Mucosa of stomach (tissue), 1 donor: ENCODE measurements around the gene ZC3H10.

Experiments
- H3K27me3 ChIP-seq: one replicate; pipeline ENCODE4 v1.7.0; 2013; ENCODE audit warnings: mild to moderate bottlenecking, low read length; ENCODE audit not compliant: control insufficient read depth, insufficient read depth
- H3K36me3 ChIP-seq: one replicate; pipeline ENCODE4 v1.7.0; 2013; ENCODE audit warnings: low read length; ENCODE audit not compliant: control insufficient read depth, insufficient read depth
- H3K4me1 ChIP-seq: one replicate; pipeline ENCODE4 v1.7.0; 2013; ENCODE audit warnings: mild to moderate bottlenecking, low read length; ENCODE audit not compliant: control insufficient read depth, insufficient read depth
- H3K4me3 ChIP-seq: one replicate; pipeline ENCODE4 v1.7.0; 2013; ENCODE audit warnings: low read length
- H3K9ac ChIP-seq: one replicate; pipeline ENCODE4 v1.7.0; 2013; ENCODE audit warnings: mild to moderate bottlenecking, low read length, moderate library complexity
- H3K9me3 ChIP-seq: one replicate; pipeline ENCODE4 v1.7.0; 2013; ENCODE audit warnings: mild to moderate bottlenecking, low read length, moderate library complexity; ENCODE audit not compliant: control insufficient read depth
- donor health status: Pancreatic carcinoma.

Gene ZC3H10

GRCh38 chr12:56160193-56160763 lies 42.2 kb downstream of the ZC3H10 start:
- H3K9ac ChIP-seq, result peak overlapping the region; percentile 100
- H3K4me1 ChIP-seq, result peaks cover 27% of the 10 kb centered on the region
- H3K9me3 ChIP-seq, result no peaks in the 10 kb centered on the region
- H3K4me3 ChIP-seq, result peak overlapping the region; percentile 95
- no peaks in the 10 kb centered on the region for H3K27me3 ChIP-seq
- peaks cover 29% of the 10 kb centered on the region for H3K36me3 ChIP-seq

- peaks cover 27% of the 10 kb centered on the region for H3K4me1 ChIP-seq
- peak overlapping the region; percentile 100 for H3K9ac ChIP-seq
- no peaks in the 10 kb centered on the region for H3K27me3 ChIP-seq
- no peaks in the 10 kb centered on the region for H3K9me3 ChIP-seq
- H3K36me3 ChIP-seq, result peaks cover 29% of the 10 kb centered on the region
- H3K4me3 ChIP-seq, result peak overlapping the region; percentile 95
Observed at GRCh38 chr12:56160894-56161689, 43.0 kb downstream of the ZC3H10 start.

- no peak overlapping the region for H3K4me3 ChIP-seq
- peaks cover 29% of the 10 kb centered on the region for H3K36me3 ChIP-seq
- H3K9ac ChIP-seq, result peak overlapping the region; percentile 100
- H3K9me3 ChIP-seq, result no peaks in the 10 kb centered on the region
- no peaks in the 10 kb centered on the region for H3K27me3 ChIP-seq
- H3K4me1 ChIP-seq, result peaks cover 27% of the 10 kb centered on the region
Observed at GRCh38 chr12:56161690-56162351, 43.8 kb downstream of the ZC3H10 start.

GRCh38 chr12:56162468-56163290 lies 44.6 kb downstream of the ZC3H10 start:
- H3K9ac ChIP-seq, result no peak overlapping the region
- no peaks in the 10 kb centered on the region for H3K9me3 ChIP-seq
- H3K27me3 ChIP-seq, result no peaks in the 10 kb centered on the region
- H3K4me3 ChIP-seq, result no peak overlapping the region
- peaks cover 22% of the 10 kb centered on the region for H3K4me1 ChIP-seq
- H3K36me3 ChIP-seq, result peaks cover 29% of the 10 kb centered on the region

- Histone ChIP-seq H3K9ac (no peak overlapping the region), H3K9me3 (no peaks in the 10 kb centered on the region), H3K36me3 (peaks cover 34% of the 10 kb centered on the region), H3K4me3 (no peak overlapping the region), H3K4me1 (peaks cover 22% of the 10 kb centered on the region), H3K27me3 (no peaks in the 10 kb centered on the region)
Observed at GRCh38 chr12:56163533-56164344, 45.7 kb downstream of the ZC3H10 start.

DNA sequence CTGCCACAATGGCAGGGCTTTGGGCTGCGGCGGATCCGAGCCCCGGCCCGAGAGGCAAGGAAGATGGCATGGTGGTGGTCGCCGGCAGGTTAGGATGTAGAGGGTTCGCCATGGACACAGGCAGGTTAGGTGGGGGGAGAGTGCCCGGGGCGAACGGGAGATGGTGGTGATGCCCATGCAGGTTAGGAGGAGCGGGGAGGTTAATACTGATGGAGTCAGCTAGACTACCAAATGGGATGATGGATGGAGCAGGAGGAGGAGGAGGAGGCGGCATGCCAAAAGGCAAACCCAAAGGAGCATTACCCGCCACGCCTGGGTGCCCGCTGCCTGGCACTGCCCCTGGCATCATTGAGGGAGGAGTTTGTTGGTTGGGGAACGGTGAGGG lies 46.3 kb downstream of the ZC3H10 start:
- no peaks in the 10 kb centered on the region for H3K9me3 ChIP-seq
- peaks cover 32% of the 10 kb centered on the region for H3K36me3 ChIP-seq
- H3K4me1 ChIP-seq, result peaks cover 22% of the 10 kb centered on the region
- no peak overlapping the region for H3K9ac ChIP-seq
- no peaks in the 10 kb centered on the region for H3K27me3 ChIP-seq
- no peak overlapping the region for H3K4me3 ChIP-seq

- Histone ChIP-seq H3K27me3 (no peaks in the 10 kb centered on the region), H3K4me1 (peaks cover 13% of the 10 kb centered on the region), H3K36me3 (peaks cover 22% of the 10 kb centered on the region), H3K4me3 (no peak overlapping the region), H3K9me3 (no peaks in the 10 kb centered on the region), H3K9ac (no peak overlapping the region)
Observed at GRCh38 chr12:56165369-56165768, 47.3 kb downstream of the ZC3H10 start.

DNA sequence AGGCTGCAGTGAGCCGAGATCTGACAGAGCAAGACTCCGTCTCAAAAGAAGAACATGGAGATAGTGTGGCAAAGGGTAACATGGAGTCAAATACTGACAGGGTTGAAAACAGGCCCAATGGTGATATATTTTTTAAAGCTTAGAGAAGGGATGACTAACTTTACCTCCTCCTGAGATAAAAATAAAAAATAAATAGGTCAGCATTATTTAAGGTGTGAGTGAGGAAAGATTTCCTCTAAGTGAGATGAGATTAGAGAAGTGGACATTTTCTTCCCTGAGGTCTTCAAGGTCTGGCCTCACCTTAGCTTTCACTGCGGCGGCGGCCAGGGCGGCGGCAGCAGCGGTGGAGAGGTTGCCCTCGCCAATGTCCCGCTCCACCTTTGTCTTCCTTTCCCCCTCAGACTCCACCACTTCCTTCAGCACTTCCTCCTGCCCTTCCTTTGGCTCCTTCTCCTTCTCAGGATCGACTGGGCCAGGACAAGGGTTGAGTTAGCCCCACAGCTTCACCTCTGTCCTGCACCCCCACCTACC lies 51.2 kb downstream of the ZC3H10 start:
- no peaks in the 10 kb centered on the region for H3K27me3 ChIP-seq
- H3K36me3 ChIP-seq, result peaks cover 13% of the 10 kb centered on the region
- H3K4me1 ChIP-seq, result no peaks in the 10 kb centered on the region
- H3K4me3 ChIP-seq, result no peak overlapping the region
- no peaks in the 10 kb centered on the region for H3K9me3 ChIP-seq
- no peak overlapping the region for H3K9ac ChIP-seq

DNA sequence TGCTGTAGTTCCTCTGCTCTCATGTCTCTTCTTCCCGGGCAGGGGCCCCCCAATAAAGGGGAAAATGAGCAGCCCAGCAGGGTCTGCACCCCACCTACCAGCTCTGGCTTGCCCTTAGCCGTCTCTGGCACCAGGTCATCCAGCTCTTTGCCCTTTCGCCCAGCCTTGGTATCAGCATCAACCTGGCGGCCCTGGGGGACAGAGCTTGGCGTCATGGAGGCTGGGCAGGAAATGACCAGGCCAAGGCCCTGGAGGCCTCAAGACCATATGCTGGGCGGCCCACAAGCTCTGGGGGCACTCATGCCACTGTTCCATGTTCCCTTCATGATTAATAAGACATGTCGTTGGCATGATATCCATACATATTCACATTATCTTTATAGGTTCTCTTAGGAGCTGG lies 54.8 kb downstream of the ZC3H10 start:
- peaks cover 13% of the 10 kb centered on the region for H3K36me3 ChIP-seq
- no peaks in the 10 kb centered on the region for H3K9me3 ChIP-seq
- no peak overlapping the region for H3K9ac ChIP-seq
- H3K27me3 ChIP-seq, result no peaks in the 10 kb centered on the region
- no peaks in the 10 kb centered on the region for H3K4me1 ChIP-seq
- H3K4me3 ChIP-seq, result no peak overlapping the region
